Adrenal gland (tissue), 5 donors: Measurements from ENCODE around the gene EVL.

Source experiments
- POLR2A ChIP-seq, 2 donors: fragments of 450-650 bp; IDR thresholded peaks; one replicate each; pipeline ENCODE4 v1.6.1; 2017; ENCODE audit warnings: antibody characterized with exemption in 2 of 2, mild to moderate bottlenecking in 2 of 2, moderate library complexity in 1 of 2
- TF ChIP-seq, protein P1 (sequence below), 6 experiments: fragments of 450-650 bp in 4 of 6; fragments of 200-600 bp in 2 of 6; sonication (generic) in 1 of 6; IDR thresholded peaks; 1 replicate in 5 of 6; 2 replicates in 1 of 6; pipeline versions ENCODE4 v1.5.1 to v1.8.0; 2016 to 2021; ENCODE audit warnings: antibody characterized with exemption in 6 of 6, mild to moderate bottlenecking in 2 of 6, moderate library complexity in 1 of 6
- donor health status: DM: no; HTN: no; CAD: no.

DNA sequence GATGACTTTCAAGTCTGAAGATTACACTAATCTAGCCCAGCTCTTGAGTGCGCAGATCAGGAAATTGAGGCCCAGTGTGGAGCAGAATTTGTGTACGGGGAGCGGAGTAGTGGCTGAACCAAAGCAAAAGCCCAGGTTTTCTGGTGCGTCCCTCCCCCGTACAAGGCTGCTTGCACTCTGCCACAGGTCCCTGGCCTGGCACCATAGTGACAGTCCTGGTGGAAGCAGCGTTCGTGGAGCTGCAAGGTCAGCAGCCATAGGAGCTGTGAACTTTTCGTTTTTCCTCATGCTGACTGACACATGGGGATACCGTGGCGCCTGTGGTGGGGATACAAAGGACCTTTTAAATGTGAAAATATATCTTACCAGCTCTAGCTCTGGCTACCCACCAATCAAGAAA, 1.7 kb downstream of the EVL start:
- TF ChIP-seq, protein P1, sequence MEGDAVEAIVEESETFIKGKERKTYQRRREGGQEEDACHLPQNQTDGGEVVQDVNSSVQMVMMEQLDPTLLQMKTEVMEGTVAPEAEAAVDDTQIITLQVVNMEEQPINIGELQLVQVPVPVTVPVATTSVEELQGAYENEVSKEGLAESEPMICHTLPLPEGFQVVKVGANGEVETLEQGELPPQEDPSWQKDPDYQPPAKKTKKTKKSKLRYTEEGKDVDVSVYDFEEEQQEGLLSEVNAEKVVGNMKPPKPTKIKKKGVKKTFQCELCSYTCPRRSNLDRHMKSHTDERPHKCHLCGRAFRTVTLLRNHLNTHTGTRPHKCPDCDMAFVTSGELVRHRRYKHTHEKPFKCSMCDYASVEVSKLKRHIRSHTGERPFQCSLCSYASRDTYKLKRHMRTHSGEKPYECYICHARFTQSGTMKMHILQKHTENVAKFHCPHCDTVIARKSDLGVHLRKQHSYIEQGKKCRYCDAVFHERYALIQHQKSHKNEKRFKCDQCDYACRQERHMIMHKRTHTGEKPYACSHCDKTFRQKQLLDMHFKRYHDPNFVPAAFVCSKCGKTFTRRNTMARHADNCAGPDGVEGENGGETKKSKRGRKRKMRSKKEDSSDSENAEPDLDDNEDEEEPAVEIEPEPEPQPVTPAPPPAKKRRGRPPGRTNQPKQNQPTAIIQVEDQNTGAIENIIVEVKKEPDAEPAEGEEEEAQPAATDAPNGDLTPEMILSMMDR (IDR thresholded peaks at IDR 0.05): no peak
- no peak for TF ChIP-seq POLR2A (IDR thresholded peaks at IDR 0.05)
